GM12873 (cell line): ENCODE data around the gene CMTM6.

Source experiments
- CTCF ChIP-seq: IDR thresholded peaks from 2 replicates; pipeline ENCODE4 v1.5.1; 2012; ENCODE audit warnings: low read depth, mild to moderate bottlenecking, moderate library complexity, low read length, control low read depth; ENCODE audit not compliant: insufficient read depth; ENCODE audit errors: missing control alignments

Gene CMTM6

GRCh38 chr3:32540899-32541298 lies 38.2 kb upstream of the CMTM6 start:
- TF ChIP-seq CTCF, result no peak

GRCh38 chr3:32532434-32532833 lies 29.8 kb upstream of the CMTM6 start:
- TF ChIP-seq CTCF, result no peak

DNA sequence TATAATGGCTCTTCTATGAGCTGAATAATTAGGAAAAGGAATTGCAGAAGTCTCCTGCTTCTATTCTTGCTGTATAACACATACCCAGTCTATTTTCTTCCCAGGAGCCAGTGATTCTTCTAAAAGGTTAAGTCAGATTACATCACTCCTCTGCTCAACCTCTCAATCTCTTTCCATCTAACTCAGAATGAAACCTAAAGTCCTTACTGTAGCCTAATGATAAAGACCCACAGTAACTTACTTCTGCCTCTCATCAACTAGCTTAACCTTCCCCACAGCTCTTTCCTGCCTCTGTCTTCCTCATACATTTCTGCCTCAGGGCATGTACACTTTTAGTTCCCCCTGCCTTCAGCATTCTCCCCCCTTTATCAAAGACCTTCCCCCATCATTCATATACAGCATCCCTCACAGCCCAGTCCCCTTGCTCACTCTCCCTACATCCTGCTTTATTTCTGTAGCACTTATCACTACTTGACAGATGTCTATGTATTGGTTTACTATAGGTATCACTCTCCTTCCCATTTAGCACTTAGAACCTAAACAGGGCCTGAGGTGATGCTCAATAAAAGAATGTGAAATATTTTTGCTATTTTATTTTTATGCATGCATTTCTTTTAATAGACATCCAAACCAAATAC lies 28.5 kb upstream of the CMTM6 start:
- no peak for TF ChIP-seq CTCF

- TF ChIP-seq CTCF, result no peak
These were observed 23.1 kb upstream of the CMTM6 start for GRCh38 chr3:32525720-32526119.

- TF ChIP-seq CTCF, result no peak
These were observed 20.0 kb upstream of the CMTM6 start for GRCh38 chr3:32522682-32523081.

DNA sequence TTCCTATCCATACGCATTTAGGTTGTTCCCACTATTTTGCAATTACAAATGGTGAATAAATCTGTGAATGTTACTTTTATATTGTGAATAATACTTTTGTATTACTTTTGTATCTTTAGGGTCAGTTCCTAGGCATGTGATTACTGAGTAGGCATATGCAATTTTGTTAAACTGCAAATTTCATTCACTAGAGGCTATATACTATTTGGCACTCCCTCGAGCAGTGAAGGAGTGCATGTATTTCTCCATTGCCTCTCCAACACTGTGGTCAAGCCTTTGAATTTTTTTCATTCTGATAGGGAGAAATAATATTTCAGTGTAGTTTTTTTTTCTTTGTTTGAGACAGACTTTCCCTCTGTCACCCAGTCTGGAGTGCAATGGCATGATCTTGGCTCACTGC lies 8.4 kb upstream of the CMTM6 start:
- TF ChIP-seq CTCF, result no peak

DNA sequence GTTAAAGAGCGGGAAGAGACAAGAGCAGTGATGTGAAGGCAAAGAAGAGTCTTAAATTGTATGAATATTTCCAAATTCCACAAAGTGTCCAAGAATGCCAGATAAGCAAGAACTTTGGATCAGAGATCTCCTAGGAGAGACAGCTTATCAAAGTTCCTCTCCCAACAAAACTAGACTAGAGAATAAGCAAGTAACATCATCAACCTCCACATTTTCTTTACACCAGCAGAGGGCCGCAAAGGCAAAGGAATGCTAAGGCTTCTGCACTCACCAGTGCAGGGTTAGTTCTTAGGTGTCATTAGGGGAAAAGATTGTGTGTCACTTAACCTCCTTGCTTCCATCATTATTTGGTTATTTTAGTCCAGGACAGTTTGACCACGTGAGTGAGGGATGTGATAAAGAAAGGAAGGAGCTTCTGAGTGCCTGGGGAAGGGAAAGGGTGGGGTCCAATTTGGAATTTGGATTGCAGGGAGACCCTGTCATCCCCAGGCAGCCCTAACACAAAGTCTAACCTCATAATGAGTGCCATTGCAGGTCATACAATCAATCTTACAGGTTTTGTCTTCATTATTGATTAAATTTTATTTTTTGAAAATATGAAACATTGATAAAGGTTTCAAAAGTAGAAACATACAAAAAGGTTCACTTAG lies 7.5 kb upstream of the CMTM6 start:
- TF ChIP-seq CTCF, result peak; percentile 79
